SU-DHL-6 (cell line): ENCODE measurements around the gene DHX29.

Source experiments
- H2AFZ ChIP-seq: fragments of 200-600 bp; sonication (generic); 2 replicates; pipeline ENCODE4 v1.6.1; 2014; ENCODE audit warnings: low read depth, mild to moderate bottlenecking, moderate library complexity, mixed read lengths, antibody characterized with exemption, low read length; ENCODE audit not compliant: severe bottlenecking
- H3F3A ChIP-seq: fragments of 200-600 bp; shearing (Covaris generic); 2 replicates; pipeline ENCODE4 v1.6.0; 2016; ENCODE audit warnings: antibody characterized with exemption, mild to moderate bottlenecking; ENCODE audit not compliant: insufficient read depth
- H3K27ac ChIP-seq: fragments of 200-600 bp; sonication (generic); 2 replicates; pipeline ENCODE4 v1.5.1; 2016; ENCODE audit warnings: low read depth, mild to moderate bottlenecking, low read length, moderate library complexity, mixed read lengths
- H3K27me3 ChIP-seq: fragments of 200-600 bp; sonication (generic), shearing (Covaris generic); 2 replicates; pipeline ENCODE4 v1.6.0; 2014; ENCODE audit warnings: mild to moderate bottlenecking, low read length
- H3K36me3 ChIP-seq: fragments of 200-600 bp; sonication (generic); 2 replicates; pipeline ENCODE4 v1.6.1; 2014; ENCODE audit warnings: mild to moderate bottlenecking, low read length, mixed read lengths
- H3K4me2 ChIP-seq: fragments of 300-600, 200-600 bp; shearing (Covaris generic), sonication (generic); 2 replicates; pipeline ENCODE4 v1.6.0; 2014; ENCODE audit warnings: low read length, low read depth, mild to moderate bottlenecking; ENCODE audit not compliant: poor library complexity, severe bottlenecking
- H3K4me3 ChIP-seq: fragments of 200-600 bp; sonication (generic); 2 replicates; pipeline ENCODE4 v1.5.1; 2014; ENCODE audit warnings: antibody characterized with exemption, low read length, mild to moderate bottlenecking, mixed read lengths; ENCODE audit not compliant: insufficient read depth, poor library complexity, severe bottlenecking
- H3K79me2 ChIP-seq: fragments of 200-600 bp; sonication (generic); 2 replicates; pipeline ENCODE4 v1.6.1; 2014; ENCODE audit warnings: mild to moderate bottlenecking, low read length, moderate library complexity; ENCODE audit not compliant: insufficient read depth
- H3K9ac ChIP-seq: fragments of 200-600 bp; sonication (generic); 2 replicates; pipeline ENCODE4 v1.7.0; 2014; ENCODE audit warnings: mild to moderate bottlenecking, low read length
- H3K9me2 ChIP-seq: fragments of 200-600 bp; sonication (generic); replicated peaks from 2 replicates; pipeline ENCODE4 v1.6.1; 2014; ENCODE audit warnings: low read length; ENCODE audit not compliant: insufficient read depth
- H3K9me3 ChIP-seq: fragments of 200-600 bp; sonication (generic); 2 replicates; pipeline ENCODE4 v1.6.1; 2014; ENCODE audit warnings: low read length, mixed read lengths; ENCODE audit not compliant: insufficient read depth
- H4K20me1 ChIP-seq: fragments of 200-600 bp; sonication (generic); 2 replicates; pipeline ENCODE4 v1.6.1; 2014; ENCODE audit warnings: low read depth, mild to moderate bottlenecking, antibody characterized with exemption, low read length, moderate library complexity, mixed read lengths
- EZH2phosphoT487 ChIP-seq: fragments of 200-600 bp; sonication (generic), shearing (Covaris generic); conservative IDR thresholded peaks from 2 replicates; pipeline ENCODE4 v1.6.1; 2018; ENCODE audit warnings: mild to moderate bottlenecking, antibody characterized with exemption, low read length, moderate library complexity, mixed read lengths
- TF ChIP-seq, protein P1 (sequence below): fragments of 200-600 bp; sonication (generic); IDR thresholded peaks from one replicate; pipeline ENCODE4 v1.5.1; 2017; ENCODE audit warnings: antibody characterized with exemption, mild to moderate bottlenecking, low read length, moderate library complexity; ENCODE audit not compliant: insufficient read depth, poor library complexity, severe bottlenecking

The DHX29 gene

DNA sequence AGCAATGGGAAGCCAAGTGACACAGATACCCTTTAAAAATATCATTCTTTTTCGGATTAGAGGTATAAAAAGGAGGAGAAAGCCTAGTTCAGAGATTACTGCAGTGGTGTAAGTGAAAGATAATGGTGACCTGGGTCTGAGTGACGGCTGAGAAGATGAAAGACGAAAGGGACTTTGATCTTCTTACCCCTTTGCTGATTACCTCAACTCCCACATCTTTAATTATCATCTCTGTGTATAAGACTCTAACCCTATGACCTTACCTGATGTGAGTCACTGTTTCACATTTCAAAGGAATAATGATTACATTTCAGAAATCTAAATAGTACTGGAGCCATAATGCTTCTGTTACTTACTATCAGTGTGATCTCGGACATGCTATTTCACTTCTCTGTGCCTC, 52.7 kb downstream of the DHX29 start:
- Histone ChIP-seq H3K9me3 (no peaks in the 10 kb centered on the region), H3K27me3 (no peaks in the 10 kb centered on the region), H3K27ac (no peak overlapping the region), H3K36me3 (no peaks in the 10 kb centered on the region), H3K79me2 (no peaks in the 10 kb centered on the region), H3K9me2 (no peaks in the 10 kb centered on the region), H2AFZ (no peak overlapping the region), H3K9ac (no peak overlapping the region), H3K4me2 (no peak overlapping the region), H4K20me1 (no peaks in the 10 kb centered on the region), H3K4me3 (no peak overlapping the region), H3F3A (no peaks in the 10 kb centered on the region)
- TF ChIP-seq, protein P1, sequence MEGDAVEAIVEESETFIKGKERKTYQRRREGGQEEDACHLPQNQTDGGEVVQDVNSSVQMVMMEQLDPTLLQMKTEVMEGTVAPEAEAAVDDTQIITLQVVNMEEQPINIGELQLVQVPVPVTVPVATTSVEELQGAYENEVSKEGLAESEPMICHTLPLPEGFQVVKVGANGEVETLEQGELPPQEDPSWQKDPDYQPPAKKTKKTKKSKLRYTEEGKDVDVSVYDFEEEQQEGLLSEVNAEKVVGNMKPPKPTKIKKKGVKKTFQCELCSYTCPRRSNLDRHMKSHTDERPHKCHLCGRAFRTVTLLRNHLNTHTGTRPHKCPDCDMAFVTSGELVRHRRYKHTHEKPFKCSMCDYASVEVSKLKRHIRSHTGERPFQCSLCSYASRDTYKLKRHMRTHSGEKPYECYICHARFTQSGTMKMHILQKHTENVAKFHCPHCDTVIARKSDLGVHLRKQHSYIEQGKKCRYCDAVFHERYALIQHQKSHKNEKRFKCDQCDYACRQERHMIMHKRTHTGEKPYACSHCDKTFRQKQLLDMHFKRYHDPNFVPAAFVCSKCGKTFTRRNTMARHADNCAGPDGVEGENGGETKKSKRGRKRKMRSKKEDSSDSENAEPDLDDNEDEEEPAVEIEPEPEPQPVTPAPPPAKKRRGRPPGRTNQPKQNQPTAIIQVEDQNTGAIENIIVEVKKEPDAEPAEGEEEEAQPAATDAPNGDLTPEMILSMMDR, result no peak
- no peak for TF ChIP-seq EZH2phosphoT487

DNA sequence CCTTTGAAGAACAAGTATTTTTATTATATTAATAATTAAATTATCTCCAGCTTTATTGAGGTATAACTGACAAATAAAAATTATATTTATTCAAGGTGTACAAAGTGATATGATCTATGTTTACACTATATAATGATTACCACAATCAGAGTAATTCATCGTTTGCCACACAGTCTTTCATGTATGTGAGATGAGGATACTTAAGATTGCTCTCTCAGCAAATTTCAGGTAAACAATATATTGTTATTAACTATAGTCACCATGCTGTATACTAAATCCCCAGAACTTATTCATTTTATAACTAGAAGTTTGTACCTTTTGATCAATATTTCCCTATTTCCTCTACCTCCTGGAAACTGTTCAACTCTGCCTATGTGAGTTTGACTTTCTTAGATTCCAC, 57.4 kb downstream of the DHX29 start:
- H3K4me3 ChIP-seq, result no peak overlapping the region
- no peak overlapping the region for H3K27ac ChIP-seq

DNA sequence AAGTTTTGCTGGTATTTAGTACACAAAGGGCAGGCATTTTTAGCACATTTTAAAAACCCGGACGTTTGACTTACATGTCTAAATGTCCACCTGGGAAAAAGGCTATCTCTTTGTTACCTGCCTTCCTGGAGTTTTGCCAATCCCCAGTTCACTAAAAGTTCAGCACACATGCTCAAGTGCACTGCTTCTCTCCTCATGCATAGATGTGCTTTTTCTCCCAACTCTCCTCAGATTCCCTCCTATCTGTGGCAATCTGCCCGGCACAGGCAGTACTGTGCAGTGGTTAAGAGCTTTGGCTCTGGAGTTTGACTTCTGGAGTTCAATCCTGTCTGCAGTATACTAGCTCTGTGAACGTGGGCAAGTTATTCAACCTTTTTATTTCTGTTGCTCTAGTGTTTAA, 65.7 kb downstream of the DHX29 start:
- H3K9me3 ChIP-seq, result no peaks in the 10 kb centered on the region
- TF ChIP-seq, protein P1, result no peak
- TF ChIP-seq EZH2phosphoT487, result no peak
- no peak overlapping the region for H2AFZ ChIP-seq
- 0 out of 2 replicates have a peak, but pooled peaks cover 2% of the 10 kb centered on the region for H3F3A ChIP-seq
- H3K27me3 ChIP-seq, result no peaks in the 10 kb centered on the region
- no peak overlapping the region for H3K4me3 ChIP-seq
- H3K36me3 ChIP-seq, result no peaks in the 10 kb centered on the region
- H3K79me2 ChIP-seq, result no peaks in the 10 kb centered on the region
- no peak overlapping the region for H3K27ac ChIP-seq
- no peak overlapping the region for H3K9ac ChIP-seq
- H3K9me2 ChIP-seq, result no peaks in the 10 kb centered on the region
- no peak overlapping the region for H3K4me2 ChIP-seq
- H4K20me1 ChIP-seq, result no peaks in the 10 kb centered on the region

More for the DNA sequence above, 57.4 kb downstream of the DHX29 start:
- TF ChIP-seq, protein P1, result no peak
- TF ChIP-seq EZH2phosphoT487, result no peak
- no peaks in the 10 kb centered on the region for H3K27me3 ChIP-seq
- no peaks in the 10 kb centered on the region for H3F3A ChIP-seq
- H3K4me2 ChIP-seq, result no peak overlapping the region
- H3K9ac ChIP-seq, result no peak overlapping the region
- no peaks in the 10 kb centered on the region for H3K9me2 ChIP-seq
- H3K9me3 ChIP-seq, result peaks cover 6% of the 10 kb centered on the region; the same call in 1 of the 2 replicates
- no peaks in the 10 kb centered on the region for H3K79me2 ChIP-seq
- H2AFZ ChIP-seq, result no peak overlapping the region
- no peaks in the 10 kb centered on the region for H3K36me3 ChIP-seq
- H4K20me1 ChIP-seq, result no peaks in the 10 kb centered on the region
